ENCODE data around the gene PPTC7. TPM values are rescaled to one million over a fixed set of nuclear protein-coding genes. Genes with fewer than 3 reads are reported as not detected.
"Not testable (repeated sequence)": the region's sequence is repeated elsewhere in the genome, so short reads cannot be mapped to it uniquely, and the experiment has no call there.

Gene PPTC7
- total RNA-seq, 4 donors from 2014 or later: 14.8 to 30.5 (median 19.2) TPM

DNA sequence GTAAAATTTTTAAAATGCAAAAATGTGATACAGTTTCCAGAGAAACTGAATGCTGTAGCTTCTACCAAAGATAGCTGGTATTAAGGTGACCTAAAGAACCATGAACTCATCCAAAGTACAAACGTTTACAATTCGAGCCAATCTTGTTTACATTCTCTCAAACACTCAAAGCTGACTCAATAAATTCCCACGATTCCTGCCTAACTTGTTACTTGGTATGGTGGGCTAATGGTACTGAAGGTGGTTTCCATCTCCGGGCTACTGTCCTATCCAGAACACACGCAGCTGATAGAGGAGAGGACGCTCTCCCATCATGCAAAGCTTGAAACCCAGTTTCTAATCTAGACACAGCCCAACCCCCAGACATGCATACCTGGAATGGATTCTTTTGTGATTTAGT, 49.5 kb downstream of the PPTC7 start:
- no peak overlapping the region for H3K4me3 ChIP-seq
- intact Hi-C loops (cut with DNase I): no loop called here
- no peak for DNase-seq
- no peak for TF ChIP-seq POLR2A (IDR thresholded peaks at IDR 0.05)
- TF ChIP-seq, protein P1, sequence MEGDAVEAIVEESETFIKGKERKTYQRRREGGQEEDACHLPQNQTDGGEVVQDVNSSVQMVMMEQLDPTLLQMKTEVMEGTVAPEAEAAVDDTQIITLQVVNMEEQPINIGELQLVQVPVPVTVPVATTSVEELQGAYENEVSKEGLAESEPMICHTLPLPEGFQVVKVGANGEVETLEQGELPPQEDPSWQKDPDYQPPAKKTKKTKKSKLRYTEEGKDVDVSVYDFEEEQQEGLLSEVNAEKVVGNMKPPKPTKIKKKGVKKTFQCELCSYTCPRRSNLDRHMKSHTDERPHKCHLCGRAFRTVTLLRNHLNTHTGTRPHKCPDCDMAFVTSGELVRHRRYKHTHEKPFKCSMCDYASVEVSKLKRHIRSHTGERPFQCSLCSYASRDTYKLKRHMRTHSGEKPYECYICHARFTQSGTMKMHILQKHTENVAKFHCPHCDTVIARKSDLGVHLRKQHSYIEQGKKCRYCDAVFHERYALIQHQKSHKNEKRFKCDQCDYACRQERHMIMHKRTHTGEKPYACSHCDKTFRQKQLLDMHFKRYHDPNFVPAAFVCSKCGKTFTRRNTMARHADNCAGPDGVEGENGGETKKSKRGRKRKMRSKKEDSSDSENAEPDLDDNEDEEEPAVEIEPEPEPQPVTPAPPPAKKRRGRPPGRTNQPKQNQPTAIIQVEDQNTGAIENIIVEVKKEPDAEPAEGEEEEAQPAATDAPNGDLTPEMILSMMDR (IDR thresholded peaks at IDR 0.05): no peak
- 56 to 57% methylated on average over 6 of the region's 6 CpGs for WGBS, 2 donors
- peaks cover 0 to 48% (median 5%) of the 10 kb centered on the region in 3 donors for H3K36me3 ChIP-seq
- peak overlapping the region in 2 of 4 donors; percentile 72 to 79 for H3K27ac ChIP-seq
- no peaks in the 10 kb centered on the region for H3K9me3 ChIP-seq
- H3K4me1 ChIP-seq: peaks cover 21 to 75% (median 48%) of the 10 kb centered on the region in 3 donors
- H3K27me3 ChIP-seq: no peaks in the 10 kb centered on the region

DNA sequence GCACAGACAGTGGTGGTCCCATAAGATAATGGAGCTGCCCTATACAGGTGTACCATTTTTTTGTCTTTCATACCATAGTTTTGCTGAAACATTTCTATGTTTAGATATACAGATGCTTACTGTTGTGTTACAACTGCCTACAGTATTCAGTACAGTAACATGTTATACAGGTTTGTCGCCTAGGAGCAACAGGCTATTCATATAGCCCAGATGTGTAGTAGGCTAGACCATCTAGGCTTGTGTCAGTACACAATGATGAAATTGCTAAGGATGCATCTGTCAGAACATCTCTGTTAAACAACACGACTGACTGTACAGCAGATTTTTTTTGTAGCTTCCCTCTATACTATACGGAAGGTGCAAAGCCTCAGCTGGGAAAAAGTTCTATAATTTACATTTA, 50.5 kb downstream of the PPTC7 start:
- WGBS, 2 donors: 59 to 76% methylated on average over 3 of the region's 3 CpGs
- intact Hi-C loops (cut with DNase I): no loop called here

DNA sequence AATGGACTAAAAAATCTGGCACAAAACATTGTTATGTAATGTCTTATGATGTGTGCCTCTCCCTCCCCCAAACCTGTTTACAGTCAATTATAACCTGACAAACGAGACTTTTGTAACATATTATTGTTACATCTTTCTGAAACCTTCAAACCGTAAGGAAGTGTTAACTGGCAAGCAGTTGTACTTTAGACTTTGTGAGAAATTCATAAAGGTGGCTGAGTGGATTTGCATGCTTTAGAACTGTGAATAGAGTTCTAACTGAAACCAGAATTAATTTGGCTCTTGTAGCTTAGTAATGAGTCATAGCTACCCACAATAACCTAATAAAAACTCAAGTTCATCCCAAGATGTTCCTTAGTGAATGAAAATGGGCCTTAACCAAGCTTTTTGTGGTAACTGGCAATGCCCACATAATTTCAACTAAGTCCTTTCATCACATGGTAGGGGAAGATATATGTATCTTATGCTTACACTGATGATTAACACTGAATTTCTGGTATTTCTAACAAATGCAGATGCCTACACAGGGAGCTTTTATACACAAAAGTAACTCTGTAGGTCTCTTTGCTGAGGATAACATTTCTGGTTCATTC, 51.3 kb downstream of the PPTC7 start:
- intact Hi-C loops (cut with DNase I): no loop called here
- H3K27me3 ChIP-seq: no peaks in the 10 kb centered on the region
- DNase-seq: no peak
- WGBS, 2 donors: 22 to 28% methylated on average over 2 of the region's 2 CpGs
- H3K36me3 ChIP-seq: peaks cover 0 to 37% (median 0%) of the 10 kb centered on the region in 3 donors
- no peak overlapping the region for H3K4me3 ChIP-seq
- H3K4me1 ChIP-seq: peaks cover 9 to 58% (median 32%) of the 10 kb centered on the region in 3 donors
- H3K27ac ChIP-seq: peak overlapping the region; percentile 63 to 79 (median 72)
- TF ChIP-seq, protein P1 (IDR thresholded peaks at IDR 0.05): no peak
- no peak for TF ChIP-seq POLR2A (IDR thresholded peaks at IDR 0.05)
- H3K9me3 ChIP-seq: no peaks in the 10 kb centered on the region

More for the DNA sequence above, 50.5 kb downstream of the PPTC7 start:
- H3K4me3 ChIP-seq: no peak overlapping the region
- DNase-seq: no peak
- peaks cover 0 to 39% (median 1%) of the 10 kb centered on the region in 3 donors for H3K36me3 ChIP-seq
- no peaks in the 10 kb centered on the region for H3K9me3 ChIP-seq
- no peak for TF ChIP-seq POLR2A (IDR thresholded peaks at IDR 0.05)
- TF ChIP-seq, protein P1 (IDR thresholded peaks at IDR 0.05): no peak
- H3K4me1 ChIP-seq: peaks cover 13 to 66% (median 38%) of the 10 kb centered on the region in 3 donors
- peak overlapping the region; percentile 63 to 79 (median 72) for H3K27ac ChIP-seq
- H3K27me3 ChIP-seq: no peaks in the 10 kb centered on the region

- DNase-seq: no peak
- intact Hi-C loops (cut with DNase I): no loop called here
- no peaks in the 10 kb centered on the region for H3K27me3 ChIP-seq
- H3K9me3 ChIP-seq: no peaks in the 10 kb centered on the region
- H3K4me1 ChIP-seq: peaks cover 9 to 46% (median 29%) of the 10 kb centered on the region in 3 donors
- TF ChIP-seq POLR2A (IDR thresholded peaks at IDR 0.05): no peak
- TF ChIP-seq, protein P1 (IDR thresholded peaks at IDR 0.05): no peak
- no peak overlapping the region for H3K4me3 ChIP-seq
- H3K36me3 ChIP-seq: peaks cover 0 to 24% (median 0%) of the 10 kb centered on the region in 3 donors
- peak overlapping the region in 2 of 4 donors; percentile 72 to 79 for H3K27ac ChIP-seq
- WGBS, 2 donors: 49 to 54% methylated on average over 2 of the region's 2 CpGs
Measured at GRCh38 chr12:110530511-110530910, 52.6 kb downstream of the PPTC7 start.

DNA sequence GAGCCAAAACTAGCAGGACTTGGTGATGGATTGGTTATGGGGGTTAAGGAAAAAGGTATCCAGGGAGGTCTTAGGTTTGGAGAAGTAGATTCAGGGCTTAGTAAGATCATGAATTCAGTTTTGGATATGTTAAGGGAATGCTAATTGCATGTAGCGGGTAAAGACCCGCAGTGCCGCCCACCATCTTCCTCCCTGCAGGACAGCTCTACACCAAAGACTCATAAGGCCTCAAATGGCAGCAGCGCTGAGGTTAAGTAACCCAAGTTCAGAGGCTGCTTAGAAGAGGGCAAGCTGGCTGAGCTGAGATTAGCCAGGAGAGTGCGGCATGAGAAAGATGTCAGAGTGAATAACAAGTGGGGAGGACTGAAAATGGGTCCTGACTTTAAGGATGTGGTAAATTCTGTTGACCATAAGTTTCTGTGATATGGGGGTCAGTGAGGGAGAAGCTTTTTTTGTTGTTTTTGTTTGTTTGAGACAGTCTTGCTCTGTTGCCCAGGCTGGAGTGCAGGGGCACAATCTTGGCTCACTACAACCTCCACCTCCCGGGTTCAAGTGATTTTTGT, 54.8 kb downstream of the PPTC7 start:
- 92 to 94% methylated on average over 6 of the region's 6 CpGs for WGBS, 2 donors
- Histone ChIP-seq H3K27me3 (no peaks in the 10 kb centered on the region), H3K9me3 (no peaks in the 10 kb centered on the region), H3K36me3 (peaks cover 0 to 7% (median 0%) of the 10 kb centered on the region in 3 donors), H3K4me1 (peaks cover 9 to 32% (median 24%) of the 10 kb centered on the region in 3 donors), H3K27ac (no peak overlapping the region), H3K4me3 (no peak overlapping the region)
- intact Hi-C loops (cut with DNase I): no loop called here
- no peak for TF ChIP-seq POLR2A (IDR thresholded peaks at IDR 0.05)
- TF ChIP-seq, protein P1 (IDR thresholded peaks at IDR 0.05): no peak
- no peak for DNase-seq

DNA sequence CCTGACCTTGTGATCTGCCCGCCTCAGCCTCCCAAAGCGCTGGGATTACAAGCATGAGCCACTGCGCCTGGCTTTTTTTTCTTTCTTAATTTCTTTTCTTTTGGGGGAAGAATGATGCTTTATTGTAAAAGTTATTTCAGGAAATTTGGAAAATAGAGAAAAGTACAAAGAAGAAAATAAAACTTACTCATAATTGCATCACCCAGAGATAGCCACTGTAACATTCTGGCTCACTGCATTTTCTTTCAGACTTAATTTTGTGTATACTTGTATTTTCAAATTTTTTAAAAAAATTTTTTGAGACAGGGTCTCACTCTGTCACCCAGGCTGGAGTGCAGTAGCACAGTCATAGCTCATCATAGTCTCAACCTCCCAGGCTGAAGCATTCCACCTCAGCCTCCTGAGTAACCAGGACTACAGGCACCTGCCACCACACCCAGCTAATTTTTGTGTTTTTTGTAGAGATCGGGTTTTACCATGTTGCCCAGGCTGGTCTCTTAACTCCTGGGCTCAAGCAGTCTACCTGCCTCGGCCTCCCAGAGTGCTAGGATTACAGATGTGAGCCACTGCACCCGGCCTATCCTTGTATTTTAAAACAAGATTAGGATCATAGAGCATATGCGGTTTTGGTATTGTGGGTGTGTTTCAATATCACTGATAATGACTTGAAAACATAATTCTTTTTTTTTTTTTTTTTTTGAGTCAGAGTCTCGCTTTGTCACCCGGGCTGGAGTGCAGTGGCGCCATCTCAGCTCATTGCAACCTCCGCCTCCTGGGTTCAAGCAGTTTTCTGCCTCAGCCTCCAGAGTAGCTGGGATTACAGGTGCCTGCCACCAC, 62.0 kb downstream of the PPTC7 start:
- H3K27ac ChIP-seq; H3K4me3 ChIP-seq; H3K4me1 ChIP-seq; H3K36me3 ChIP-seq; H3K27me3 ChIP-seq; intact Hi-C loops (cut with DNase I); H3K9me3 ChIP-seq; DNase-seq: not testable (repeated sequence)
- 86 to 91% methylated on average over 11 of the region's 11 CpGs for WGBS, 2 donors

GRCh38 chr12:110518014-110518413, 65.1 kb downstream of the PPTC7 start:
- not testable (repeated sequence) for H3K9me3 ChIP-seq, H3K27ac ChIP-seq, H3K4me3 ChIP-seq, DNase-seq, H3K36me3 ChIP-seq, H3K27me3 ChIP-seq, H3K4me1 ChIP-seq
- intact Hi-C loops (cut with DNase I): loop anchor here (10.0 kb wide), 1 partner anchor 63 kb away; the partner anchor contains the start of gene ARPC3
- 90 to 97% methylated on average over 8 of the region's 8 CpGs for WGBS, 2 donors
